Measurements from ENCODE around the gene CELSR2.

The CELSR2 gene

GRCh38 chr1:109259674-109260557, 10.6 kb downstream of the CELSR2 start:
- TF ChIP-seq CTCF (IDR thresholded peaks at IDR 0.05; ENCODE audit: low read depth, low read length) = no peak
- H3K4me3 ChIP-seq (replicated peaks in 1 of 2; ENCODE audit: low read depth in 2 of 2, low read length in 2 of 2) = no peak overlapping the region
- no peak for DNase-seq (ENCODE audit: low read depth in 2 of 2)

GRCh38 chr1:109261006-109261405, 11.7 kb downstream of the CELSR2 start:
- no peak overlapping the region for H3K4me3 ChIP-seq (replicated peaks in 1 of 2; ENCODE audit: low read depth in 2 of 2, low read length in 2 of 2)
- TF ChIP-seq CTCF (IDR thresholded peaks at IDR 0.05; ENCODE audit: low read depth, low read length) = no peak

GRCh38 chr1:109261578-109261977, 12.2 kb downstream of the CELSR2 start:
- H3K4me3 ChIP-seq (replicated peaks in 1 of 2; ENCODE audit: low read depth in 2 of 2, low read length in 2 of 2) = no peak overlapping the region
- no peak for DNase-seq (ENCODE audit: low read depth in 2 of 2)
- no peak for TF ChIP-seq CTCF (IDR thresholded peaks at IDR 0.05; ENCODE audit: low read depth, low read length)

More at GRCh38 chr1:109261006-109261405, 11.7 kb downstream of the CELSR2 start:
- DNase-seq (ENCODE audit: low read depth in 2 of 2) = no peak

GRCh38 chr1:109262231-109263055, 13.1 kb downstream of the CELSR2 start:
- H3K4me3 ChIP-seq (replicated peaks in 1 of 2; ENCODE audit: low read depth in 2 of 2, low read length in 2 of 2) = no peak overlapping the region
- DNase-seq (ENCODE audit: low read depth in 2 of 2) = no peak
- no peak for TF ChIP-seq CTCF (IDR thresholded peaks at IDR 0.05; ENCODE audit: low read depth, low read length)

GRCh38 chr1:109263234-109263596, 13.9 kb downstream of the CELSR2 start:
- TF ChIP-seq CTCF (IDR thresholded peaks at IDR 0.05; ENCODE audit: low read depth, low read length) = no peak
- H3K4me3 ChIP-seq (replicated peaks in 1 of 2; ENCODE audit: low read depth in 2 of 2, low read length in 2 of 2) = no peak overlapping the region
- DNase-seq (ENCODE audit: low read depth in 2 of 2) = no peak

- DNase-seq (ENCODE audit: low read depth in 2 of 2) = peak; percentile 87 to 89
- no peak overlapping the region for H3K4me3 ChIP-seq (replicated peaks in 1 of 2; ENCODE audit: low read depth in 2 of 2, low read length in 2 of 2)
- TF ChIP-seq CTCF (IDR thresholded peaks at IDR 0.05; ENCODE audit: low read depth, low read length) = peak; percentile 99
Measured at GRCh38 chr1:109263597-109264378, 14.4 kb downstream of the CELSR2 start.

All from cardiac fibroblast (primary cell).